K562 (cell line): ENCODE measurements around the gene IFNGR1. TPM values are rescaled to one million over a fixed set of nuclear protein-coding genes. Genes with fewer than 3 reads are reported as not detected.

Source experiments
- CXXC5 ChIP-seq: fragments of 250-450 bp; sonication (Bioruptor Pico); IDR thresholded peaks from 2 replicates; pipeline ENCODE4 v1.8.0; 2022; ENCODE audit warnings: inconsistent platforms, mild to moderate bottlenecking, moderate library complexity
- LARP7 ChIP-seq: fragments of 450-650 bp; IDR thresholded peaks from 2 replicates; pipeline ENCODE4 v1.6.1; 2016
- MEIS2 ChIP-seq: fragments of 450-650 bp; IDR thresholded peaks from 2 replicates; pipeline ENCODE4 v1.6.1; 2014; ENCODE audit warnings: mild to moderate bottlenecking; ENCODE audit not compliant: partially characterized antibody
- REST ChIP-seq, 2 experiments: fragments of 450-650 bp; formaldehyde crosslinking in 1 of 2; IDR thresholded peaks; 2 replicates each; pipeline versions ENCODE4 v1.4.0 to v1.6.1; 2014 to 2020; ENCODE audit warnings: mild to moderate bottlenecking in 2 of 2, borderline replicate concordance in 1 of 2, low read depth in 1 of 2
- ZNF764 ChIP-seq: fragments of 250-450 bp; sonication (Bioruptor Pico); IDR thresholded peaks from 2 replicates; pipeline ENCODE4 v1.4.0; 2020; ENCODE audit warnings: low read depth, mild to moderate bottlenecking, moderate library complexity
- polyA plus RNA-seq, 8 experiments: library from polyadenylated mRNA; depleted of rRNA in 4 of 8; stranded (reverse) in 5 of 8; unstranded in 3 of 8; fragments of >200 nt; fragmentation: Nextera tagmentation in 2 of 8; fragmentation: Illumina TruSeq in 1 of 8; extraction: Ambion mirVana in 2 of 8; extraction: Trizol in 1 of 8; gene quantifications; 2 replicates each; pipeline versions ENCODE4 v1.2.1 to v1.2.3, GENCODE V29; 2011 to 2014; ENCODE audit warnings: inconsistent platforms in 1 of 8, missing spikeins in 1 of 8
- total RNA-seq, 7 experiments: library from RNA; depleted of rRNA in 6 of 7; stranded (reverse); fragments of >200 nt in 6 of 7; fragmentation: Illumina TruSeq in 2 of 7; extraction: Trizol in 2 of 7; gene quantifications; 2 replicates each; pipeline versions ENCODE4 v1.2.1 to v1.2.3, GENCODE V29; 2011 to 2021; ENCODE audit warnings: low replicate concordance in 1 of 7

Gene IFNGR1
- total and polyA plus RNA-seq, 9 of the 15 experiments (the other 6 are each of a cell fraction or from before 2014, with no cell fraction given) = 14.7 to 47.0 (median 26.7) TPM

GRCh38 chr6:137248702-137249101, 29.5 kb upstream of the IFNGR1 start (continued):
- peak; percentile 6; the same call in 1 of the 2 replicates for TF ChIP-seq REST (IDR thresholded peaks at IDR 0.05; ENCODE audit: borderline replicate concordance)
- TF ChIP-seq REST (CRISPR knock-in tag; IDR thresholded peaks at IDR 0.05; ENCODE audit: low read depth) = no peak
- TF ChIP-seq ZNF764 (CRISPR knock-in tag) = no peak
- TF ChIP-seq CXXC5 (CRISPR knock-in tag) = 0 out of 2 replicates have a peak, but pooled peaks have one; percentile 17
- peak; percentile 89 for TF ChIP-seq MEIS2
- TF ChIP-seq LARP7 = no peak
